Measurements from ENCODE around the gene HMX1.

HMX1 gene

GRCh38 chr4:8862800-8863685 is 8.6 kb downstream of the HMX1 start:
- no peak overlapping the region for H3K27ac ChIP-seq
- H3K4me3 ChIP-seq = no peak overlapping the region
- DNase-seq (ENCODE audit: low spot score) = no peak
- TF ChIP-seq CTCF (IDR thresholded peaks at IDR 0.05) = no peak

DNA sequence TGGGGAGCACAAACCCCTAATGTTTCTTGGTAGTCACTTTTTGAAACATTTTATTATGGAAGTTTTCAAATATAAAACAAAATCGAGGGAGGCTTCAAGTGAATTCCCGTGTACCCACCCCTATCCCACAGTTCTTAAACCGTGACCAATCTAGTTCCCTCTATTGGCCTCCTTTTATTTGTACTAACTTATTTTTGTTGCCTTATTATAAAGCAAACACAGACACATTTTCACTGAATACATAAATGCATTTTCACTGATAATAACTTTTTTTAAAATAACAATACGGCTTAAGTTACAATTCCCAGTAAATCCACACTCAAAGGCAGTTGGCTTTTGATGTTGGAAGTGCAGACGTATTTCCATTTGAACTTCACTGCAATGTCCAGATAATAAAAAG is 9.3 kb downstream of the HMX1 start:
- Histone ChIP-seq H3K4me3 (no peak overlapping the region), H3K27ac (no peak overlapping the region)
- no peak for DNase-seq (ENCODE audit: low spot score)
- no peak for TF ChIP-seq CTCF (IDR thresholded peaks at IDR 0.05)

DNA sequence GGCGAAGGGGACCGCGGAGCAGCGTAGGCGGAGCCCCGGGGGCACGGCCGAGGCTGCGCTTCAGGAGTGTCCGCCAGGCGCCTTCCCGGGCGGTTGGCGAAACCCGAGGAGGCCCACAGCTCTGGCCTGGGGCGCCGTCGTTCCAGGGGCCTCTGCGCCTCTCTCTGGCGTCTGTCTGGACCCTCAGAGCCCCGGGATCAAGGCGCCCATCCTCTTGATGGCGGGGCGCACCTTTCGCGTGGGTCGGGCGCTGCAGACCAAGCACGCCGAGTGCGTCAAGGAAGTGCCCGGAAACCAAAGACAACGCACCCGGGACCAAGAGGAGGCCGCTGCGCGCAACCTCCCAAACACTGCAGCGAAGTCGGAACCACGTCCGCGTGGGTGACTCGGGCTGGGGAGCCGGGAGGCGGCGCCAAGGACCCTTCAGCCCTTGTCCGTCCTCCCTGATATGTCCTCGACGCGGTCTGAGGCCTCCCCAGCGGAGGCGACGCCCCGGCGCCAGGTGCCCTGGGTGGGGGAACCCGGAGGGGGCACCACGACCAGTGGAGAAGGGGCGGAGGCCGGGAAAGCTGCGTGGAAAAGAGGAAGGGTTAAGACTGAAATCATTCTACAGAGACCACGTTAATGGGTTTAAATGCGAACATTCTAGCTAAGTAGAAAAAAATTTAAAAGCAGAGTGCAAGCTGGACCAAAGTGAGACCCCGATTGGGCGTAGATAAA is 9.9 kb downstream of the HMX1 start:
- DNase-seq (ENCODE audit: low spot score) = no peak
- Histone ChIP-seq H3K4me3 (no peak overlapping the region), H3K27ac (no peak overlapping the region)
- TF ChIP-seq CTCF (IDR thresholded peaks at IDR 0.05) = no peak

GRCh38 chr4:8860892-8861575 is 10.6 kb downstream of the HMX1 start:
- Histone ChIP-seq H3K4me3 (peak overlapping the region; percentile 24), H3K27ac (no peak overlapping the region)
- no peak for DNase-seq (ENCODE audit: low spot score)
- TF ChIP-seq CTCF (IDR thresholded peaks at IDR 0.05) = no peak

- DNase-seq (ENCODE audit: low spot score) = no peak
- Histone ChIP-seq H3K4me3 (no peak overlapping the region), H3K27ac (no peak overlapping the region)
- no peak for TF ChIP-seq CTCF (IDR thresholded peaks at IDR 0.05)
Observed at GRCh38 chr4:8860096-8860891, 11.3 kb downstream of the HMX1 start.

GRCh38 chr4:8859550-8860095 is 12.0 kb downstream of the HMX1 start:
- Histone ChIP-seq H3K4me3 (no peak overlapping the region), H3K27ac (no peak overlapping the region)
- TF ChIP-seq CTCF (IDR thresholded peaks at IDR 0.05) = no peak
- DNase-seq (ENCODE audit: low spot score) = no peak

Data from coronary artery (tissue), 2 donors.